ENCODE measurements around the gene CACNA1I.

The CACNA1I gene

GRCh38 chr22:39678862-39679490 is 108.4 kb downstream of the CACNA1I start:
- no peak for DNase-seq

GRCh38 chr22:39679652-39680051 is 109.1 kb downstream of the CACNA1I start:
- DNase-seq = no peak

GRCh38 chr22:39680486-39680885 is 109.9 kb downstream of the CACNA1I start:
- no peak for DNase-seq

GRCh38 chr22:39681038-39681861 is 110.7 kb downstream of the CACNA1I start:
- no peak for DNase-seq

- no peak for DNase-seq
Observed at GRCh38 chr22:39682994-39683393, 112.4 kb downstream of the CACNA1I start.

- DNase-seq = no peak
Observed at GRCh38 chr22:39683639-39684038, 113.1 kb downstream of the CACNA1I start.

- DNase-seq = no peak
Observed at GRCh38 chr22:39684702-39685281, 114.2 kb downstream of the CACNA1I start.

GRCh38 chr22:39685336-39686177 is 115.0 kb downstream of the CACNA1I start:
- no peak for DNase-seq

- no peak for DNase-seq
Observed at GRCh38 chr22:39686178-39686620, 115.6 kb downstream of the CACNA1I start.

- no peak for DNase-seq
Observed at GRCh38 chr22:39686776-39687525, 116.4 kb downstream of the CACNA1I start.

- DNase-seq = no peak
Observed at GRCh38 chr22:39688186-39688785, 117.7 kb downstream of the CACNA1I start.

- no peak for DNase-seq
Observed at GRCh38 chr22:39689421-39689820, 118.9 kb downstream of the CACNA1I start.

GRCh38 chr22:39690881-39691605 is 120.5 kb downstream of the CACNA1I start:
- no peak for DNase-seq

GRCh38 chr22:39693943-39694500 is 123.5 kb downstream of the CACNA1I start:
- DNase-seq = no peak

- no peak for DNase-seq
Observed at GRCh38 chr22:39697790-39698430, 127.4 kb downstream of the CACNA1I start.

- no peak for DNase-seq
Observed at GRCh38 chr22:39699631-39700360, 129.2 kb downstream of the CACNA1I start.

- no peak for DNase-seq
Observed at GRCh38 chr22:39700565-39700964, 130.0 kb downstream of the CACNA1I start.

GRCh38 chr22:39703091-39703490 is 132.5 kb downstream of the CACNA1I start:
- no peak for DNase-seq

GRCh38 chr22:39703928-39704639 is 133.5 kb downstream of the CACNA1I start:
- DNase-seq = no peak
